ENCODE results near the gene POLR2E. TPM values are rescaled to one million over a fixed set of nuclear protein-coding genes. Genes with fewer than 3 reads are reported as not detected.

Gene POLR2E
- total and polyA plus RNA-seq, 2 of the 13 experiments (the other 11 are each of a cell fraction or from before 2014, with no cell fraction given), result 140 to 272 TPM

GRCh38 chr19:1098177-1099051 lies 3.2 kb upstream of the POLR2E start (continued):
- TF ChIP-seq AFF4 (CRISPR knock-in tag; IDR thresholded peaks at IDR 0.05) (no peak), ZNF101 (CRISPR knock-in tag; IDR thresholded peaks at IDR 0.05; ENCODE audit: borderline replicate concordance, low read depth) (no peak), SMARCC2 (IDR thresholded peaks at IDR 0.05) (no peak), IRF2 (CRISPR knock-in tag; IDR thresholded peaks at IDR 0.05) (0 out of 2 replicates have a peak, but pooled peaks have one; percentile 44), ZNF33A (CRISPR knock-in tag; IDR thresholded peaks at IDR 0.05; ENCODE audit: borderline replicate concordance) (no peak), ZNF280B (CRISPR knock-in tag; IDR thresholded peaks at IDR 0.05; ENCODE audit: borderline replicate concordance) (no peak), MED13 (CRISPR knock-in tag; IDR thresholded peaks at IDR 0.05) (no peak), MXI1 (IDR thresholded peaks at IDR 0.05; ENCODE audit: borderline replicate concordance, low read depth, low read length) (peak; percentile 91; the same call in 1 of the 3 replicates), DDIT3 (CRISPR knock-in tag; IDR thresholded peaks at IDR 0.05) (no peak), SCMH1 (CRISPR knock-in tag; IDR thresholded peaks at IDR 0.05; ENCODE audit: borderline replicate concordance) (no peak), ZNF124 (CRISPR knock-in tag; IDR thresholded peaks at IDR 0.05) (no peak), GTF3A (CRISPR knock-in tag; conservative IDR thresholded peaks at IDR 0.05) (0 out of 2 replicates have a peak, but pooled peaks have one; percentile 25), TEAD3 (CRISPR knock-in tag; optimal IDR thresholded peaks at IDR 0.05; ENCODE audit: borderline replicate concordance) (no peak), ZNF768 (CRISPR knock-in tag; IDR thresholded peaks at IDR 0.05) (peak; percentile 100), ZNF816 (CRISPR knock-in tag; IDR thresholded peaks at IDR 0.05; ENCODE audit: borderline replicate concordance) (no peak), CREM (IDR thresholded peaks at IDR 0.05) (peak; percentile 36; the same call in 1 of the 2 replicates), CREM (CRISPR knock-in tag; IDR thresholded peaks at IDR 0.05) (no peak), ZBTB39 (CRISPR knock-in tag; IDR thresholded peaks at IDR 0.05) (no peak), ESRRA (CRISPR knock-in tag; IDR thresholded peaks at IDR 0.05; ENCODE audit: low read depth) (peak; percentile 88)
- TF ChIP-seq, protein P1, sequence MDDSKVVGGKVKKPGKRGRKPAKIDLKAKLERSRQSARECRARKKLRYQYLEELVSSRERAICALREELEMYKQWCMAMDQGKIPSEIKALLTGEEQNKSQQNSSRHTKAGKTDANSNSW (CRISPR knock-in tag; IDR thresholded peaks at IDR 0.05; ENCODE audit: borderline replicate concordance), result no peak
